NCI-H2196 (cell line): ENCODE results near the gene DDX23.
"Not testable (repeated sequence)": the region's sequence is repeated elsewhere in the genome, so short reads cannot be mapped to it uniquely, and the experiment has no call there.

ENCODE experiments used
- DNase-seq: peaks from one replicate; lab custom pipeline; 2025; ENCODE audit not compliant: unreplicated experiment; lab: John Stamatoyannopoulos, UW

DDX23 gene

GRCh38 chr12:48851883-48852733 is at the start of gene DDX23:
TSS of gene DDX23 (minus strand) at chr12:48852163. CDS start at chr12:48845782, 6,381 bp downstream.
- peak; percentile 95 for DNase-seq

GRCh38 chr12:48901278-48901677 is 49.3 kb upstream of the DDX23 start:
- no peak for DNase-seq

GRCh38 chr12:48899651-48900050 is 47.7 kb upstream of the DDX23 start:
- DNase-seq: no peak

DNA sequence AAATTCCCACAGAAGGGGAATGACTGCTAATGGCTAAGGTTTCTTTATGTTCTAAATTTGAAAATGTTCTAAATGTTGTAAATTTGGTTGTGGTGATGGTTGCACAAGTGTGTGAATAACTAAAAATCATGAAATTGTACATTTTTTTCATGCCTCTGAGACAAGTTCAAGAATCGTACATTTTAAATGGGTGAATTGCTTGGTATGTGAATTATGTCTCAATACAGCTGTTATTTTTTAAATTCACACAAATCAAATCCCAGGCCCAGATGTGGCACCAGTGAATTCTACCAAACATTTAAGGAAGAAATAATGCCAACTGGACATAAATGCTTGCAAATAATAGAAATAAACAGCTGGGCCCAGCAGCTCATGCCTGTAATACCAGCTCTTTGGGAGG is 42.3 kb upstream of the DDX23 start:
- no peak for DNase-seq

GRCh38 chr12:48890657-48891418 is 38.9 kb upstream of the DDX23 start:
- peak; percentile 74 for DNase-seq

DNA sequence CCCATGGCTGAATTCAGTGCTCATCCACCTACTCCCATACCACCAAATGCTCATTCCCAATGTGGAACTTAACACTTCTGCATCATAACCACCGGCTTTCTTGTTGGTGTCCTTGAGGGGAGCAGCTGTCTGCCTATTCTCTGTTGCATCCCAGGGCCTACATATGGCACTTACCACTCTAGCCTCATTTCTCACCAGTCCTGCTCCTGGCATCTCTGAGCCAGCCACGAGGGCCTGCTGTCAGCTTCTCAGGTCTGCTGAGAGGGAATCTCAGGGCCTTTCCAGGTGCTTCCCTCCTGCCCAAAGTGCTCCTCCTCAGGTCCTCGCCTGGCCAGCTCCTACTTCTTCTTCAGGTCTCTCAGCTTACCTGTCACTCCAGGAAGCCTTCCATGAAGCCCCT is 37.7 kb upstream of the DDX23 start:
- no peak for DNase-seq

- DNase-seq: peak; percentile 43
Observed at GRCh38 chr12:48883305-48884161, 31.6 kb upstream of the DDX23 start.

GRCh38 chr12:48882972-48883304 is 31.0 kb upstream of the DDX23 start:
- DNase-seq: no peak

DNA sequence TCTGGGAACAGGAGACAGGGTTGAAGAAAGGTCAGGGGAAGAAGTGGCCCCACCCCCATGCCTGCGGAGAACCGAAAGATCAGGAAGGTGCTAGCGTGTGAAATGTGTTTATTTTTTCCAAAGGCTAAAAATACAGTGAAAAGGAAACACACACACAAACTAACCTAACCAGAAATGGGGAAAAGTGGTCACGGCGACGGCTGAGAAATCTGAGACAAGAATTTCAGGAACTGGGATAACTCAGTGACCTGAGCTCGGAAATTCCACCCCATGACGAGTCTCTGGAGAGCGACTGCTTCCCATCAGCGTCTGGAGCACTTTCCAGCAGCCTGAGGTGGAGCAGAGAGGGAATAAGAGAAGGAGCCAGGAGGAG is 30.3 kb upstream of the DDX23 start:
- DNase-seq: no peak

DNA sequence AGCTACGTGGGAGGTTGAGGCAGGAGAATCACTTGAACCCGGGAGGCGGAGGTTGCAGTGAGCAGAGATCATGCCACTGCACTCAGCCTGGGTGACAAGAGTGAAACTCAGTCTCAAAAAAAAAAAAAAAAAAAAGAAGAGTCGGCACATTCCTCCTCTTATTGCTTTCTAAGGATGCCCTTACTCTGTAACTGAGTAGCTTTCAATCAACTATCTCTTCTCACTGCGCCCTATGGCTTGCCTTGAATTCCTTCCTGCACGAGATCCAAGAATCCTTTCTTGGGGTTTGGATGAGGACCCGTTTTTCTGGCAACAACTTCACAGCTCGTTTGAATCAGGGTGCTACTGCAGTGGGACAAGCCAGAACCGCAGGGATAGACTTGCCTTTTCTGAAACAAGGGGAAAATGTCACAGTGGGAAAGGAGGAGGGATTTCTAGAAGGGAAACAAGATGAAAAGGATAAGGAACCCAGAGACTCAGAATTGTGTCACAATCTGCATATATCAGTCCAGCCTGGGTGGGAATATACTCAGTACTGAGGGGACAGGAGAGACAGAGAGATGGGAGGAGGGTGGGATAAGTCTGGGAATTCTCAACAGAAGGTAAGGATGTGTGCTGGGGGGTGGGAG is 29.8 kb upstream of the DDX23 start:
- DNase-seq: no peak

- no peak for DNase-seq
Observed at GRCh38 chr12:48880647-48881046, 28.7 kb upstream of the DDX23 start.

DNA sequence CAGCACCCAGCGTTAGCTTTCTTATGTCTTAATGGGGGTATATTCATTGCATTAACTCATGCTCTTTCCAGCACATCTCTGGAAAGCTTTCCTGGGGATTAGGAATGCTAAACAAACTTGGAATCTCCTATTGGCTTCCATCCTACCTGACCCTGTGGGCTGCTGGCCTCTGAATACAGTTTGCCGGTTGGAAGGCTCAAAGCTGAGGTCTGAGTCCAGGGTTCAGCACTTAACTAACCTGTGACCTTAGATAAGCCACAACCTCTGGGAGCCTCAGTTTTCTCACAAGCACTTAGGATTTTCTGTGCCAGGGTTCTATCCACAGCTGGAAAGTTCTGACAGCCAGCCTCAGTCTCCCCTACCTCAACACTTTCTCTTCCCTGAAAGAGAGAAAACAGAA is 26.6 kb upstream of the DDX23 start:
- DNase-seq: no peak

GRCh38 chr12:48875944-48876515 is 24.1 kb upstream of the DDX23 start:
- DNase-seq: no peak

DNA sequence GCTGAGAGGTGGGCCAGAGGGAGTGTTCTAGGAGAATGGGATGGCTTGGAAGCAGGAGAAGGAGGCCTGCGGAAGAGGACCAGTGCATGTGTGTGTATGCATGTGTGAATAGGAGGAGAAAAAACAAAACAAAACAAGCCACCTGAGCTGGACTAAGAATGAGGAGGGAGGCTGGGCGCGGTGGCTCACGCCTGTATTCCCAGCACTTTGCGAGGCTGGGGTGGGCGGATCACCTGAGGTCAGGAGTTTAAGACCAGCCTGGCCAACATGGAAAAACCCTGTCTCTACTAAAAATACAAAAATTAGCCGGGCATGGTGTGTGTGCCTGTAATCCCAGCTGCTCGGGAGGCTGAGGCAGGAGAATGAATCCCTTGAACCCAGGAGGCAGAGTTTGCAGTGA is 21.6 kb upstream of the DDX23 start:
- not testable (repeated sequence) for DNase-seq

- DNase-seq: no peak
Observed at GRCh38 chr12:48873096-48873495, 21.1 kb upstream of the DDX23 start.

GRCh38 chr12:48869191-48869590 is 17.2 kb upstream of the DDX23 start:
- no peak for DNase-seq

DNA sequence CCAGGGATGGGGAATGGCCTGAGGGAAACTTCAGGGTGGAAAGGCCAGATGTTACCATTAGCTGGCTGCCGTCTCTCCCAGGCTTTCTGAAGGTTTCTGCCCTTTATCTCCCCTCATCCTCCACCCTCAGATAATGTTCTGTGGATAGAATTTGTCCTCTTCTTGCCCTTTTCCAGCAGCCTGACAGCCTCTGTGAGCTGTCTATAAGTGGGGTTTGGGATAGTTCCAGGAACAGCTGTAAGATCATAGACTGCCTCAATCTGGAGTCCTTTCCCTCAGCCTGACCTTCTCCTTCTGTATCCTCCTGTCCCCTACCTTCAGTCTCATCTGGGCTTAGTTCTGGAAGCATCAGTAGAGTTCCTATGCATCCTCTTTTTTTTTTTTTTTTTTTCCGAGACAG is 16.5 kb upstream of the DDX23 start:
- DNase-seq: no peak

- DNase-seq: no peak
Observed at GRCh38 chr12:48866052-48866711, 14.2 kb upstream of the DDX23 start.

DNA sequence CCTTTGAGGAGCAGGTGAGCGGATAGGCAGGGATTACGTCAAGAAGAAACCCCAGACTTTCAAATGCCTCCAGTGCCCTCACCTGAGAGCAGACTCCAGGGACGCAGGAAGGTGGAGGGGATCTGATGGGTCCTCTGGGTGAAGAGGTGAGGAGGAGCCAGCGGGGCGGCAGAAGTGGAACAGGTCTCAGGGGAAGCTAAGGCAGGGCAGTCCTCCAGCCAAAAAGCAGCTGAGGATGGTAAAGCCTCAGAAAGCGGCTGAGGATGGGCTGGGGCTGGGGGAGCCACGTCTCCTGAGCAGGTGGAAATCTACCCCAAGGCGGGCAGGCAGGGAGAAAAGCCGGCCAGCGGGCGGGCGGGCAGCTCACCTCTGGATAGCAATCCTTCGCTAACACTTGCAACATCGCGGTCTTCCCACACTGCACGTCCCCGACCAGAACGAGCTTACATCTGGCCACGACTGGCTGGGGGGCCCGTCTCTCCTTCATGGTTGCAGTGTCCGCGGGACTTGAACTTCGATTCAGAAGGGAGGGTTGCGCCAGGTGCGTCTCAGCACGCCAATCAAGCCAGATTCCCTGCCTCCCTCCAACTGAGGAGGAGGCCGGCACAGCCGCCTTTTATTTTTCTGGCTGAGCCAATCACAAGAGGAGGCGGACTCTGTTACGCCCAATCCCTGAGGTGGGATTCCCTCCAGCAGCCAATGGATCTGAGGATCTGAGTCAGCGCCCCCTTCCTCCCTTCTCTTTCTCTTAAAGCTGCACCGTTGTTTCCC is 13.5 kb upstream of the DDX23 start, which contains the start of gene RND1:
Gene RND1 (minus strand): TSS at position 590 of the 771 bp plus-strand sequence. CDS start 103 bp downstream, at position 487.
- peak; percentile 91 for DNase-seq
